Measurements from ENCODE around the gene ZSWIM8.

- no peak for TF ChIP-seq CTCF (IDR thresholded peaks at IDR 0.05; ENCODE audit: extremely low read depth in 1 of 2, insufficient read depth in 1 of 2, low read depth in 1 of 2, low read length in 2 of 2)
- no peak for TF ChIP-seq EZH2 (IDR thresholded peaks at IDR 0.05; ENCODE audit: borderline replicate concordance, low read depth, low read length, severe bottlenecking)
- no peak for TF ChIP-seq POLR2A (IDR thresholded peaks at IDR 0.05; ENCODE audit: low read depth, low read length)
- TF ChIP-seq MAX (IDR thresholded peaks at IDR 0.05; ENCODE audit: insufficient read depth, insufficient read length) = no peak
- no peak for TF ChIP-seq POLR2AphosphoS5 (IDR thresholded peaks at IDR 0.05; ENCODE audit: insufficient read depth, low read depth, low read length)
- no peak for TF ChIP-seq MYC (IDR thresholded peaks at IDR 0.05; ENCODE audit: low read depth, low read length)
- TF ChIP-seq GATA2 (IDR thresholded peaks at IDR 0.05; ENCODE audit: insufficient read depth, insufficient read length, low read depth, low read length) = no peak
These were observed 32.4 kb downstream of the ZSWIM8 start for GRCh38 chr10:73817826-73818225.
